ENCODE measurements around the gene ALB. TPM values are rescaled to one million over a fixed set of nuclear protein-coding genes. Genes with fewer than 3 reads are reported as not detected.

ALB gene
- polyA plus RNA-seq, 4 donors = 0.84 to 2.7 TPM; not detected in 2

GRCh38 chr4:73443224-73443623 is 39.1 kb downstream of the ALB start:
- Histone ChIP-seq H3K36me3 (ENCODE audit: control insufficient read depth in 3 of 3, insufficient read depth in 2 of 3, low read depth in 1 of 3, low read length in 3 of 3) (no peaks in the 10 kb centered on the region), H3K27me3 (ENCODE audit: control insufficient read depth in 3 of 3, insufficient read depth in 3 of 3, low read length in 3 of 3) (no peaks in the 10 kb centered on the region), H3K4me1 (ENCODE audit: control insufficient read depth in 3 of 3, insufficient read depth in 2 of 3, low read depth in 1 of 3, low read length in 2 of 3) (peaks cover 0 to 2% (median 0%) of the 10 kb centered on the region in 3 donors), H3K4me3 (ENCODE audit: low read depth in 1 of 3, low read length in 3 of 3) (no peak overlapping the region), H3K27ac (ENCODE audit: low read depth in 1 of 3, low read length in 2 of 3) (no peak overlapping the region), H3K9me3 (ENCODE audit: control insufficient read depth in 2 of 2, insufficient read depth in 1 of 2, low read depth in 1 of 2, low read length in 1 of 2) (no peaks in the 10 kb centered on the region)
- 67 to 84% (median 71%) methylated on average over 3 of the region's 3 CpGs for WGBS, 3 donors
- FAIRE-seq (peak; percentile 36), DNase-seq (no peak)

DNA sequence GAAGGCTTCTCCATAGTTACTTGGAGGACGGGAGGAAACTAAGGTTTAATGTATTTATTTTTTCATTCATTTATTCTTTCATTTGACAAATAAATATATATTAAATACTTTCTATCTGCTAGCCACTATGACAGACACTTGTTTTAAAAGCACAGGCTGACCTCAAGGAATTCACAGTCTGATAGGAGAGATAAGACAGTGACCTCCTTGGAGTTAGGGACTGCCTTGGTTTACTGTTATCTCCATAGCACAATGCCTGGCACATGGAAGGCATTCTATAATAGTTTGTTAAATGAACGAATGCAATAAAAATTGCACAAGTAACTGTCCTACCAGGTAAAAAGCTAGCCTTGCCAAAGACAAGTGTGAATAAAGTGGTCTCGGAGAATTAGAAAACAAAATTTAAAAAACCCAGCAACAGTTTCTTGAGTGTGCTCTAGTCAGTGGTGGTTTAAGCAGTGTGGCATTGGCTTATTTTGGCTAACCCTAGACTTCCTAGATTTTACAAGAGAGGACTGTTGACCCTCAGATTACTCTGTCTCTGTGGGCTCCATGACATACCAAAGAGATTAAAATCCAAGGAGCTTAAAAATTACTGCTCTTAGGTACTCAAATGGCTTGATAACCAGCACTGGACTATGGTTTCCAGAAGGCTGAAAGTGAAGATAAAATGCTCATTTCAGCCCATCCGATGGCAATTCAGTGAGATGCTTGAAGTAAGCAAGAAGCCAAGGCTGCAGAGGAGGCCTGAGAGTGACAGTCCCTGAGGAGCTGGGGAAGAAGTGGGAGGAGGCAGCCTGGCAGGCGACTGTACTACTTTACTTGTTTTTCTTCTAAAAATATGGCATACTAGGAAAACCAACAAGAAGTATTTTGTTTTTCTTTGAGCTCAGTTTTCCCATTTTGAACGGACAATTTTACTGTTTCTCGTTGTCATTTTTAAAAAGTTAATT is 41.6 kb downstream of the ALB start:
- 86 to 92% (median 90%) methylated on average over 7 of the region's 7 CpGs for WGBS, 3 donors
- no peak overlapping the region for H3K27ac ChIP-seq (ENCODE audit: low read depth in 1 of 3, low read length in 2 of 3)

DNA sequence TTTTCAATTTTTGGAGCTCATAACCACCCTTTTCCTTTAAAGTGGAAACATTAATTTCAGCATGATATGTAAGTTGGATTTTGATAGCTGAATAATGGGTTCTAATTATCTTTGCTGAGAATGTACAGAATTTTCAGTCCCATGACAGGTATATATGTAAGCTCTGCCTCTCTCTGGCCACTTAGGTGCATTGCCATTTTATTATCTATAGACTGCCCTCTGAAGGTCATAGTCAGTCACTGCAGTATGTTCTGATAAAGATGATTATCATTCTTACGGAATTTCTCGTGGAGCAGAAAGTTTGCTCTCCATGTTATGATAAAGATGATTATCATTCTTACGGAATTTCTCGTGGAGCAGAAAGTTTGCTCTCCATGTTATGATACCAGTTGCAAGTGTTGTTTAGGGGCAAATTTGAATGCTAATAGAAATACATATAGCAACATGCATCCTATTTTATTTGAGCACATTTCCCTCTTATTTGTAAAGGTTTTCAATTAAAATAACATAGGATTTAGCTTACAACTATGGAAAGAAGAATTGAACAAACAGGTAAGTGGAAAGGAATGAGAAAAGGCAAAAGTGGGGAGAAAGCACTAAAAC is 42.4 kb downstream of the ALB start:
- H3K4me1 ChIP-seq (ENCODE audit: control insufficient read depth in 3 of 3, insufficient read depth in 2 of 3, low read depth in 1 of 3, low read length in 2 of 3) = peaks cover 0 to 1% (median 0%) of the 10 kb centered on the region in 3 donors
- no peak overlapping the region for H3K27ac ChIP-seq (ENCODE audit: low read depth in 1 of 3, low read length in 2 of 3)
- no peaks in the 10 kb centered on the region for H3K9me3 ChIP-seq (ENCODE audit: control insufficient read depth in 2 of 2, insufficient read depth in 1 of 2, low read depth in 1 of 2, low read length in 1 of 2)
- peak; percentile 64 for FAIRE-seq
- peak; percentile 58 to 69 for DNase-seq
- no peak overlapping the region for H3K4me3 ChIP-seq (ENCODE audit: low read depth in 1 of 3, low read length in 3 of 3)
- peaks cover 0 to 6% (median 0%) of the 10 kb centered on the region in 3 donors for H3K36me3 ChIP-seq (ENCODE audit: control insufficient read depth in 3 of 3, insufficient read depth in 2 of 3, low read depth in 1 of 3, low read length in 3 of 3)
- H3K27me3 ChIP-seq (ENCODE audit: control insufficient read depth in 3 of 3, insufficient read depth in 3 of 3, low read length in 3 of 3) = no peaks in the 10 kb centered on the region
- WGBS, 3 donors = 4 to 19% (median 5%) methylated on average over 4 of the region's 4 CpGs

More for the DNA sequence above, 41.6 kb downstream of the ALB start:
- Histone ChIP-seq H3K36me3 (ENCODE audit: control insufficient read depth in 3 of 3, insufficient read depth in 2 of 3, low read depth in 1 of 3, low read length in 3 of 3) (peaks cover 0 to 5% (median 0%) of the 10 kb centered on the region in 3 donors), H3K4me3 (ENCODE audit: low read depth in 1 of 3, low read length in 3 of 3) (no peak overlapping the region), H3K4me1 (ENCODE audit: control insufficient read depth in 3 of 3, insufficient read depth in 2 of 3, low read depth in 1 of 3, low read length in 2 of 3) (no peaks in the 10 kb centered on the region), H3K27me3 (ENCODE audit: control insufficient read depth in 3 of 3, insufficient read depth in 3 of 3, low read length in 3 of 3) (no peaks in the 10 kb centered on the region), H3K9me3 (ENCODE audit: control insufficient read depth in 2 of 2, insufficient read depth in 1 of 2, low read depth in 1 of 2, low read length in 1 of 2) (no peaks in the 10 kb centered on the region)
- DNase-seq = no peak
- no peak for FAIRE-seq

DNA sequence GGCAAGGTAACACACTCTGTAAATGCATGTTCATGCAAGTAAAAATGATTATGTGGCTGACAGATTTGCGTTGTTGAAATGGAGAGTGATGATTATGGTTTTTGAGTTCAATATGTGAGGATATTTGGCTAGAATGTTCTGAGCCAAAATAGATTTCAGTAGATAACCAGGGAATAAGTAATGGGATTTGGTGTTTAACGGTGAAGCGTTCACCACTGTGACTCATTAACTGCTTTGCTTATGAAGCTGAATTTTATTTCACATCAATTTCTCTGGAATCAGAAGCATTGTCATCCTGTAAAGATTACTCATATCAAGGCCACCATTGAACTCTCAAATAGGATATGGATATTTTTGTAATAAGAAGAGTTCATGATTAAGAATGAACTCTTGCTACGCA is 43.6 kb downstream of the ALB start:
- no peak for FAIRE-seq
- Histone ChIP-seq H3K27me3 (ENCODE audit: control insufficient read depth in 3 of 3, insufficient read depth in 3 of 3, low read length in 3 of 3) (no peaks in the 10 kb centered on the region), H3K27ac (ENCODE audit: low read depth in 1 of 3, low read length in 2 of 3) (no peak overlapping the region), H3K4me1 (ENCODE audit: control insufficient read depth in 3 of 3, insufficient read depth in 2 of 3, low read depth in 1 of 3, low read length in 2 of 3) (peaks cover 0 to 9% (median 4%) of the 10 kb centered on the region in 3 donors), H3K9me3 (ENCODE audit: control insufficient read depth in 2 of 2, insufficient read depth in 1 of 2, low read depth in 1 of 2, low read length in 1 of 2) (no peaks in the 10 kb centered on the region), H3K36me3 (ENCODE audit: control insufficient read depth in 3 of 3, insufficient read depth in 2 of 3, low read depth in 1 of 3, low read length in 3 of 3) (peaks cover 0 to 6% (median 0%) of the 10 kb centered on the region in 3 donors), H3K4me3 (ENCODE audit: low read depth in 1 of 3, low read length in 3 of 3) (no peak overlapping the region)
- no peak for DNase-seq
- 79 to 85% (median 84%) methylated on average over 4 of the region's 4 CpGs for WGBS, 3 donors

GRCh38 chr4:73448448-73449203 is 44.5 kb downstream of the ALB start:
- FAIRE-seq = peak; percentile 59
- DNase-seq = no peak
- peaks cover 0 to 6% (median 0%) of the 10 kb centered on the region in 3 donors for H3K36me3 ChIP-seq (ENCODE audit: control insufficient read depth in 3 of 3, insufficient read depth in 2 of 3, low read depth in 1 of 3, low read length in 3 of 3)
- H3K27me3 ChIP-seq (ENCODE audit: control insufficient read depth in 3 of 3, insufficient read depth in 3 of 3, low read length in 3 of 3) = no peaks in the 10 kb centered on the region
- 90 to 91% (median 91%) methylated on average over 4 of the region's 4 CpGs for WGBS, 3 donors
- H3K4me3 ChIP-seq (ENCODE audit: low read depth in 1 of 3, low read length in 3 of 3) = no peak overlapping the region
- H3K4me1 ChIP-seq (ENCODE audit: control insufficient read depth in 3 of 3, insufficient read depth in 2 of 3, low read depth in 1 of 3, low read length in 2 of 3) = peaks cover 0 to 17% (median 5%) of the 10 kb centered on the region in 3 donors
- no peaks in the 10 kb centered on the region for H3K9me3 ChIP-seq (ENCODE audit: control insufficient read depth in 2 of 2, insufficient read depth in 1 of 2, low read depth in 1 of 2, low read length in 1 of 2)
- H3K27ac ChIP-seq (ENCODE audit: low read depth in 1 of 3, low read length in 2 of 3) = no peak overlapping the region

- Histone ChIP-seq H3K4me3 (ENCODE audit: low read depth in 1 of 3, low read length in 3 of 3) (no peak overlapping the region), H3K27me3 (ENCODE audit: control insufficient read depth in 3 of 3, insufficient read depth in 3 of 3, low read length in 3 of 3) (no peaks in the 10 kb centered on the region), H3K4me1 (ENCODE audit: control insufficient read depth in 3 of 3, insufficient read depth in 2 of 3, low read depth in 1 of 3, low read length in 2 of 3) (peaks cover 0 to 21% (median 6%) of the 10 kb centered on the region in 3 donors), H3K9me3 (ENCODE audit: control insufficient read depth in 2 of 2, insufficient read depth in 1 of 2, low read depth in 1 of 2, low read length in 1 of 2) (no peaks in the 10 kb centered on the region), H3K36me3 (ENCODE audit: control insufficient read depth in 3 of 3, insufficient read depth in 2 of 3, low read depth in 1 of 3, low read length in 3 of 3) (peaks cover 0 to 6% (median 0%) of the 10 kb centered on the region in 3 donors), H3K27ac (ENCODE audit: low read depth in 1 of 3, low read length in 2 of 3) (no peak overlapping the region)
- WGBS, 3 donors = 72 to 82% (median 77%) methylated on average over 9 of the region's 9 CpGs
- FAIRE-seq = no peak
- DNase-seq = no peak
These were observed 46.4 kb downstream of the ALB start for GRCh38 chr4:73450398-73451004.

- H3K4me1 ChIP-seq (ENCODE audit: control insufficient read depth in 3 of 3, insufficient read depth in 2 of 3, low read depth in 1 of 3, low read length in 2 of 3) = peaks cover 0 to 21% (median 6%) of the 10 kb centered on the region in 3 donors
- no peak overlapping the region for H3K27ac ChIP-seq (ENCODE audit: low read depth in 1 of 3, low read length in 2 of 3)
- H3K36me3 ChIP-seq (ENCODE audit: control insufficient read depth in 3 of 3, insufficient read depth in 2 of 3, low read depth in 1 of 3, low read length in 3 of 3) = peaks cover 0 to 6% (median 0%) of the 10 kb centered on the region in 3 donors
- H3K27me3 ChIP-seq (ENCODE audit: control insufficient read depth in 3 of 3, insufficient read depth in 3 of 3, low read length in 3 of 3) = no peaks in the 10 kb centered on the region
- no peak overlapping the region for H3K4me3 ChIP-seq (ENCODE audit: low read depth in 1 of 3, low read length in 3 of 3)
- DNase-seq (no peak), FAIRE-seq (no peak)
- no peaks in the 10 kb centered on the region for H3K9me3 ChIP-seq (ENCODE audit: control insufficient read depth in 2 of 2, insufficient read depth in 1 of 2, low read depth in 1 of 2, low read length in 1 of 2)
- WGBS, 3 donors = 54 to 60% (median 55%) methylated on average over 3 of the region's 3 CpGs
These were observed 47.3 kb downstream of the ALB start for GRCh38 chr4:73451404-73451803.
